ENCODE measurements around the gene CACNA1C. TPM values are rescaled to one million over a fixed set of nuclear protein-coding genes. Genes with fewer than 3 reads are reported as not detected.
A peak's percentile ranks its signal among the peaks of the same experiment; 100 is the strongest.

The CACNA1C gene
- total and polyA plus RNA-seq, 2 of the 4 experiments (the other 2 are of a cell fraction) = 1.6 to 2.6 TPM

DNA sequence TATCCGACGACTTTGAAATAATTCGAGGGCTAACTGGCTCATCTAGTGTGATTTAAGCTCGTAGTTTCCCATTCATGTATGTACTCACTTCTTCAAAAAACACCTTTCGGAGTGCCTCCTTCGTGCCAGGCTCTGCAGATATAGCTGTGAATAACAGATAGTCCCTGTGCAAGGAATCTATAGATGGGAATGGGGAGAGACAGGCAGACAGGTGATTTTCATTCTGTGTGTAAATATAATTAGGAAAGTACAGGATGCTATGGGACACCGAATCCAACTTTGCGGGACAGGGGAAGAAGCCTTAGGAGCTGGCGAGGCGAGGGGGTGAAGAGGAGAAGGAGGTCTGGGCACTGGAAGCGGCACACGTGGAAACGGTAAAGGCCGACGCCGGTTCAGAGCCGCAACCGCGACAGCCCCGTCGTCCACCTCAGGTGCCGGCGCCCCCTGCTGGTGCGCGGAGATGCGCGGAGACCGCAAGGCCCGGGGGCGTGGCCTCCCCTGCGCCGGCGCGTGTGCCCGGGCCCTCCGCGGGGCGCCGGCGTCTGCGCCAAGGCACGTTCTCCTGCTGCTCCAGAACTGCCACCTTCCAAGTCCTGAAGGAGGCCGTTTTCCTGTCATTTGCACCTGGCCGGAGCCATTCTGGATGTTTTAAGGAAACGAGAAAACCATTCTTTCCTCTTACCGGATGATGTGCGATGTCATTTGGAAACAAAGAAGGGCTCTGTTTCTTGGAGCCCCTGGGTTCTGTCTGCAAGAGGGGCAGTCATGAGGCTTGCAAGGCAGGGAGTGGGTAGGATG, 18.0 kb upstream of the CACNA1C start (continued):
- TF ChIP-seq MAZ (IDR thresholded peaks at IDR 0.05; ENCODE audit: borderline replicate concordance, low read depth, low read length) (peak; percentile 80; the same call in 1 of the 2 replicates), SMC3 (IDR thresholded peaks at IDR 0.05; ENCODE audit: low read depth, low read length) (peak; percentile 84)

DNA sequence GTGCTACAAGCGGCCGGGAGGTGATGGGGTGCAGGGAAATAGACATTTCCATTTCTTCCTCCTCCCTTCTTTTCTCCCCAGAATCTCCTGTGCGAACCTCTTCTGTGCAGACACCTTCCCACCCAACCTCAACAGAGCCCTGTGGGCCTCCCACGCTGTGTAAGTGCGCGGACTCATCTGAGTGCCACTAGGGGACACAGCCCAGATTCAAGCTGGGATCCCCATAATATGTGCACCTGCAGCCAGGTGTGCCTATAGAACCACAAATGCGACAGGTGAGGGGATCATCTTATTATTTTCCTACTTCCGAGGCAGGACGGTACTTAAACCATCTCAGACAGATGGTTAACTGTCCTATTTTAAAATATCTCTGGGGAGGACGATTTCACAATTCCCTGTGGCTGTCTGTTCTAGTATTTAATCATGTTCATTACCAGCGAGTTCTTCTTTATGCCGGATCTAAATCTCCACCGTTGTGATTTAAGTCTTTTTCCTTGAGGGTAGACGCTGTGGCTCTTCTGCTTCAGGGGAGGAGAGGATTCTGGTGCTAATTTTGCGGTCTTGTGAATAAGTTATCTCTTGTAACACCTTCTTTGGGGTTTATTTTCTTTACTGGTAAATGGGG, 17.2 kb upstream of the CACNA1C start:
- peak overlapping the region; percentile 36; the same call in 1 of the 2 replicates for H3K4ac ChIP-seq (ENCODE audit: low read depth, low read length)
- no TSS peak for BruUV-seq (replicated peaks)
- H4K91ac ChIP-seq (ENCODE audit: insufficient read depth, low read depth, low read length) = no peak overlapping the region
- H2BK15ac ChIP-seq (ENCODE audit: low read depth, low read length) = no peak overlapping the region; the same call in 2 of the 3 replicates
- H3K4me1 ChIP-seq (ENCODE audit: control insufficient read depth, insufficient read depth, low read length) = no peaks in the 10 kb centered on the region
- H3K4me3 ChIP-seq (ENCODE audit: insufficient read depth, low read depth, low read length) = no peak overlapping the region
- no peak overlapping the region for H2BK20ac ChIP-seq (ENCODE audit: low read depth, low read length)
- H4K5ac ChIP-seq (ENCODE audit: low read depth, low read length) = peak overlapping the region; percentile 20; the same call in 1 of the 2 replicates
- H3K9me3 ChIP-seq (ENCODE audit: control insufficient read depth, insufficient read depth, low read length) = no peaks in the 10 kb centered on the region
- intact Hi-C loops (cut with micrococcal nuclease) = loop anchor here (1.0 kb wide), 1 partner anchor 239 kb away; no protein-coding TSS in a partner anchor
- H2AK5ac ChIP-seq (ENCODE audit: low read depth, low read length) = no peak overlapping the region; the same call in 1 of the 2 replicates
- peak overlapping the region; percentile 80 for H3K4me2 ChIP-seq (ENCODE audit: low read depth, low read length)
- H2AFZ ChIP-seq (replicated peaks; ENCODE audit: low read length, poor library complexity) = peak overlapping the region; percentile 86
- H2AK9ac ChIP-seq (replicated peaks; ENCODE audit: low read depth, low read length, poor library complexity) = no peak overlapping the region
- H3K27me3 ChIP-seq (ENCODE audit: control insufficient read depth, insufficient read depth, low read length) = peaks cover 41% of the 10 kb centered on the region
- H4K8ac ChIP-seq (ENCODE audit: low read depth in 2 of 2, low read length in 2 of 2) = peak overlapping the region; percentile 77 to 84
- H3K9me1 ChIP-seq (ENCODE audit: insufficient read depth, low read length) = no peaks in the 10 kb centered on the region
- no peak for TF ChIP-seq SMC3 (IDR thresholded peaks at IDR 0.05; ENCODE audit: low read depth, low read length)
- TF ChIP-seq MAFK (IDR thresholded peaks at IDR 0.05; ENCODE audit: low read depth, low read length) = no peak
- no peak for TF ChIP-seq NFE2L2 (IDR thresholded peaks at IDR 0.05; ENCODE audit: low read depth, low read length)
- 0 out of 2 replicates have a peak, but pooled peaks have one; percentile 17 for TF ChIP-seq CEBPB (IDR thresholded peaks at IDR 0.05; ENCODE audit: low read depth, low read length)
- in situ Hi-C loops (cut with MboI; ENCODE audit: low sequenced_read_pairs) = no loop called here
- no peaks in the 10 kb centered on the region for H3K36me3 ChIP-seq (ENCODE audit: control insufficient read depth, insufficient read depth, low read length)
- H3K23ac ChIP-seq (ENCODE audit: low read depth, low read length) = no peak overlapping the region
- no peak overlapping the region for H3K56ac ChIP-seq (ENCODE audit: extremely low read depth, insufficient read depth, low read length)
- H3K18ac ChIP-seq (ENCODE audit: low read depth, low read length) = no peak overlapping the region
- H3K27ac ChIP-seq (ENCODE audit: insufficient read depth, low read length) = no peak overlapping the region
- H3K14ac ChIP-seq (replicated peaks; ENCODE audit: low read depth, low read length) = no peak overlapping the region
- peak overlapping the region; percentile 36 for H3K9ac ChIP-seq (ENCODE audit: low read depth, low read length)
- peak overlapping the region; percentile 73; the same call in 1 of the 2 replicates for H2BK120ac ChIP-seq (ENCODE audit: low read depth, low read length)
- ChIA-PET CTCF (interaction anchor here (0.6 kb wide), 2 partner anchors 37 to 58 kb away, joined by 3 read pairs; no protein-coding TSS in a partner anchor), POLR2A (ENCODE audit: unreplicated experiment) (no interaction called here)
- DNase-seq (no peak), ATAC-seq (ENCODE audit: low read depth) (no peak)
- H3K79me1 ChIP-seq (ENCODE audit: low read depth in 1 of 2, low read length in 2 of 2) = no peaks in the 10 kb centered on the region
- H4K20me1 ChIP-seq (ENCODE audit: insufficient read depth, low read length) = no peaks in the 10 kb centered on the region
- WGBS, 2 experiments (ENCODE audit: extremely low coverage in 2 of 2, insufficient read length in 1 of 2) = 60% methylated on average over 3 of the region's 15 CpGs; no CpG with 5 or more reads in 1 of the 2 experiments
- no peak overlapping the region for H2BK5ac ChIP-seq (ENCODE audit: low read depth, low read length, poor library complexity, severe bottlenecking)
- dilution Hi-C loops (cut with HindIII; ENCODE audit: low sequenced_read_pairs, unreplicated experiment) = no loop called here

Measured in IMR-90 (cell line).